Measurements from ENCODE around the gene PRKCA. TPM values are rescaled to one million over a fixed set of nuclear protein-coding genes. Genes with fewer than 3 reads are reported as not detected.

The PRKCA gene
- total RNA-seq, 1 donor from 2014 or later = 29.0 TPM

DNA sequence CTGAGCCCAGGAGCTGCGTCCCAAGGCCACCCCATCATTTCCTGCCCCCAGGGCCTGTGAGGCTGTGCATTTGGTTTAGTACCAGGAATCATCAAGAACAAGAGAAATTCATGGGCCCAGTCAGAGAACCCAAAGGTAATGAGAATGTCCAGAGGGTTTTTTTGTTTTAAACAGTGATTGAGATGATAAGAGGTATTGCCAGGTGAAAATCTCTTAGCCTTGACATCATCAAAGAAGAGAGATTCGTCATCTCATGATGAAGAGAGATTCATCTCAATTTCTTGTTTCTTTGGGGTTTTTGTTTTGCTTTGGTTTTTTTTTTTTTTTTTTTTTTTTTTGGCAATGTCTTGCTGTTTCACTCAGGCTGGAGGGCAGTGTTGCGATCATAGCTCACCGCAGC lies 361.9 kb downstream of the PRKCA start:
- TF ChIP-seq CTCF (IDR thresholded peaks at IDR 0.05) = no peak
- Histone ChIP-seq H3K27me3 (ENCODE audit: low read depth) (no peaks in the 10 kb centered on the region), H3K9me3 (no peaks in the 10 kb centered on the region), H3K36me3 (no peaks in the 10 kb centered on the region), H3K27ac (no peak overlapping the region), H3K4me3 (no peak overlapping the region), H3K4me1 (no peaks in the 10 kb centered on the region)
- intact Hi-C loops (cut with DNase I) = no loop called here
- ATAC-seq (no peak), DNase-seq (no peak)

DNA sequence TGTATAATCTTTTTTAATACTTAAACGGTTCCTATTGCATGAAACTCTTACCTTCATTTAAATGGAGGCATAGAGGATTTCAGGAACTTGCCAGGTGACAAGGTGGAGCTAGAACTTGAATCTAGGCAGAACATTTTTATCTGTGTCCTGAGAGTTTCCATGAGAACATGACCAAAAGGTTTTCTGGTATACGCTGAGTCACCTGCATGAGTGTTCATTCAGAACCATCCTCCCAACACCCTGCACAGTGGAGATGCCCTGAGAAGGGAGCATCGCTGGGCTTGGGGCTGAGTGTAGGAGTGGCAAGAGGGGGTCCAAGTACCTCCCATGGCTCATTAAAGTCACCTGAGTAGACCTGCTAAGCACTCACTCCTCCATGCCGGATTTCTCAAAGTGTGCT lies 362.8 kb downstream of the PRKCA start:
- ATAC-seq (no peak), DNase-seq (no peak)
- no peaks in the 10 kb centered on the region for H3K9me3 ChIP-seq
- no peak overlapping the region for H3K4me3 ChIP-seq
- H3K36me3 ChIP-seq = no peaks in the 10 kb centered on the region
- TF ChIP-seq CTCF (IDR thresholded peaks at IDR 0.05) = no peak
- no peaks in the 10 kb centered on the region for H3K27me3 ChIP-seq (ENCODE audit: low read depth)
- H3K4me1 ChIP-seq = no peaks in the 10 kb centered on the region
- no peak overlapping the region for H3K27ac ChIP-seq
- intact Hi-C loops (cut with DNase I) = no loop called here

- Histone ChIP-seq H3K9me3 (no peaks in the 10 kb centered on the region), H3K27me3 (ENCODE audit: low read depth) (no peaks in the 10 kb centered on the region), H3K27ac (no peak overlapping the region), H3K36me3 (no peaks in the 10 kb centered on the region), H3K4me1 (no peaks in the 10 kb centered on the region), H3K4me3 (no peak overlapping the region)
- DNase-seq (no peak), ATAC-seq (no peak)
- intact Hi-C loops (cut with DNase I) = no loop called here
- TF ChIP-seq CTCF (IDR thresholded peaks at IDR 0.05) = no peak
Measured at GRCh38 chr17:66667090-66667489, 364.7 kb downstream of the PRKCA start.

DNA sequence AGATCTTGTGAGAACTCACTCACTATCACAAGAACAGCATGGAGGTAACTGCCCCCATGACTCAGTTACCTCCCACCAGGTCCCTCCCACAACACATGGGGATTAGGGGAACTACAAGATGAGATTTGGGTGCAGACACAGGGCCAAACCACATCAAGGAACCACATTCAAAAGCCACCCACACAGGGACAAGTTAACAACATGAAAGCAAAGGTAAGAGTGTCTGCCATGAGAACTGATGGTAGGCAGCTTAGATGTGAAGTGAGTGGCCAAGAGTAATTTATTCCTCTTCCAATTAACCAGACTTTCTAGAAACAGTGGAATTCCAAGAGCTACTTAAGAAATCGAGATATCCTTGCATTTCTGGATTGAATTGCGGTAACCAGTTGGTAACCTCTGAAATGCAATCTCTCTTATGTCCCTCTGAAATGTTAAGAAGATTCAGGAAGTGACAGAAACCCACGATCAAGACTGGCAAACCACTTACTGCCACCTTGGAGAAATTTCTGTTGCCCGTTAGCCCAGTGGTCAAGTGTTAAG lies 365.1 kb downstream of the PRKCA start:
- no peak overlapping the region for H3K4me3 ChIP-seq
- intact Hi-C loops (cut with DNase I) = no loop called here
- no peaks in the 10 kb centered on the region for H3K27me3 ChIP-seq (ENCODE audit: low read depth)
- no peaks in the 10 kb centered on the region for H3K4me1 ChIP-seq
- no peak for DNase-seq
- ATAC-seq = no peak
- no peaks in the 10 kb centered on the region for H3K36me3 ChIP-seq
- H3K27ac ChIP-seq = no peak overlapping the region
- no peaks in the 10 kb centered on the region for H3K9me3 ChIP-seq
- no peak for TF ChIP-seq CTCF (IDR thresholded peaks at IDR 0.05)

GRCh38 chr17:66670206-66670605 lies 367.8 kb downstream of the PRKCA start:
- H3K36me3 ChIP-seq = no peaks in the 10 kb centered on the region
- H3K4me1 ChIP-seq = peaks cover 17% of the 10 kb centered on the region
- no peaks in the 10 kb centered on the region for H3K27me3 ChIP-seq (ENCODE audit: low read depth)
- DNase-seq (no peak), ATAC-seq (no peak)
- H3K4me3 ChIP-seq = no peak overlapping the region
- no peak for TF ChIP-seq CTCF (IDR thresholded peaks at IDR 0.05)
- intact Hi-C loops (cut with DNase I) = no loop called here
- no peaks in the 10 kb centered on the region for H3K9me3 ChIP-seq
- H3K27ac ChIP-seq = no peak overlapping the region

- no peaks in the 10 kb centered on the region for H3K27me3 ChIP-seq (ENCODE audit: low read depth)
- peaks cover 17% of the 10 kb centered on the region for H3K4me1 ChIP-seq
- no peak for DNase-seq
- H3K27ac ChIP-seq = no peak overlapping the region
- no peaks in the 10 kb centered on the region for H3K9me3 ChIP-seq
- intact Hi-C loops (cut with DNase I) = no loop called here
- no peaks in the 10 kb centered on the region for H3K36me3 ChIP-seq
- ATAC-seq = no peak
- no peak overlapping the region for H3K4me3 ChIP-seq
- no peak for TF ChIP-seq CTCF (IDR thresholded peaks at IDR 0.05)
Measured at GRCh38 chr17:66671156-66671555, 368.7 kb downstream of the PRKCA start.
